Measurements from ENCODE around the gene HELZ2. TPM values are rescaled to one million over a fixed set of nuclear protein-coding genes. Genes with fewer than 3 reads are reported as not detected.

The HELZ2 gene
- polyA plus RNA-seq, 3 donors = 3.0 to 15.5 (median 3.3) TPM

DNA sequence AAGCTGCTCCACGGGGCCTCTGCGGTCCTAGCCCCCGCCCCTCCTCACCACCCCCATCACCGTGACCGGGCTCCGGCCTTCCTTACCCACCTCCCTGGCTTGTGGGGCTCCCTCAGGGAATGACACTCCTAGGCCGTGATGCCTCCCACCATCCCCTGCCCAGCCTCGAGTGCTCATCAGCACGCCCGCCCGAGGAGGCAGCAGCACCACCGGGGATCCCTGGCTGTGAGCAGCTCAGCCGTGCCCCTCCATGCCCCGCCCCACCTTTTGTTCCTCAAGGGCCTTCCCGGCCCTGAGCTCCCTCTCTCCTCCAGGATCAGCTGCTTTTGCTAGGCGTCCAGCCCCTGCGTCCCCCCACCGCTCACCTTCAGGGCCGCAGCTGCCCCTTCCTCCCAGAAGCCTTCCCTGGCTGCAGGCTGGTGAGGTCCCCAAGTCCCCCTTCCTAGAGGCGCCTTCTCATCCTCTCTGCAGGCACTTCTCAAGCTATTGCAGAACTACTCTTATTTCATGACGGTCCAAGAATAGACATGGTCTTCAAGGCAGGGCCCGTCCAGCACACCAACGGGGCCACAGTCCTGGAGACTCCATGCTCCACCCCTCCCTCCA, 17.1 kb downstream of the HELZ2 start:
- Histone ChIP-seq H3K27ac (ENCODE audit: low read depth in 1 of 2, low read length in 2 of 2) (no peak overlapping the region), H3K4me1 (ENCODE audit: control insufficient read depth in 1 of 2, insufficient read depth in 2 of 2, low read length in 2 of 2) (peaks cover 15 to 22% of the 10 kb centered on the region in 2 donors), H2AFZ (ENCODE audit: insufficient read depth, low read depth, low read length, poor library complexity, severe bottlenecking) (no peak overlapping the region), H3K27me3 (ENCODE audit: control insufficient read depth in 2 of 2, insufficient read depth in 2 of 2, low read length in 2 of 2) (peaks cover 2 to 66% of the 10 kb centered on the region in 2 donors), H3K36me3 (replicated peaks in 1 of 2; ENCODE audit: control insufficient read depth in 1 of 2, insufficient read depth in 2 of 2, low read length in 2 of 2) (peaks cover 22 to 24% of the 10 kb centered on the region in 2 donors), H3K9me3 (replicated peaks in 1 of 2; ENCODE audit: control insufficient read depth in 1 of 2, insufficient read depth in 1 of 2, low read length in 2 of 2) (peaks cover 0 to 7% of the 10 kb centered on the region in 2 donors), H4K20me1 (ENCODE audit: insufficient read depth, low read length) (peaks cover 63% of the 10 kb centered on the region), H3K4me3 (replicated peaks in 1 of 3; ENCODE audit: low read depth in 2 of 3, low read length in 3 of 3) (no peak overlapping the region), H3K9ac (ENCODE audit: insufficient read depth, low read length, poor library complexity, severe bottlenecking) (no peak overlapping the region), H3K79me2 (ENCODE audit: insufficient read depth, low read length) (no peaks in the 10 kb centered on the region), H3K4me2 (replicated peaks; ENCODE audit: extremely low read depth, low read length, poor library complexity, severe bottlenecking) (no peak overlapping the region)
- Mint-ChIP-seq H3K4me3 (peak overlapping the region in 1 of 2 donors; percentile 35), H3K9me3 (peaks cover 4 to 22% (median 6%) of the 10 kb centered on the region in 7 donors), H3K27ac (no peak overlapping the region), H3K36me3 (peaks cover 23 to 34% of the 10 kb centered on the region in 2 donors), H3K4me1 (peaks cover 10% of the 10 kb centered on the region), H3K27me3 (ENCODE audit: low read depth in 3 of 3) (peaks cover 27 to 75% (median 58%) of the 10 kb centered on the region in 3 donors)
- DNase-seq = no peak
- WGBS (ENCODE audit: insufficient coverage) = 89% methylated on average over 19 of the region's 23 CpGs
- TF ChIP-seq CTCF (IDR thresholded peaks at IDR 0.05) = no peak
- intact Hi-C loops (cut with micrococcal nuclease) = no loop called here

DNA sequence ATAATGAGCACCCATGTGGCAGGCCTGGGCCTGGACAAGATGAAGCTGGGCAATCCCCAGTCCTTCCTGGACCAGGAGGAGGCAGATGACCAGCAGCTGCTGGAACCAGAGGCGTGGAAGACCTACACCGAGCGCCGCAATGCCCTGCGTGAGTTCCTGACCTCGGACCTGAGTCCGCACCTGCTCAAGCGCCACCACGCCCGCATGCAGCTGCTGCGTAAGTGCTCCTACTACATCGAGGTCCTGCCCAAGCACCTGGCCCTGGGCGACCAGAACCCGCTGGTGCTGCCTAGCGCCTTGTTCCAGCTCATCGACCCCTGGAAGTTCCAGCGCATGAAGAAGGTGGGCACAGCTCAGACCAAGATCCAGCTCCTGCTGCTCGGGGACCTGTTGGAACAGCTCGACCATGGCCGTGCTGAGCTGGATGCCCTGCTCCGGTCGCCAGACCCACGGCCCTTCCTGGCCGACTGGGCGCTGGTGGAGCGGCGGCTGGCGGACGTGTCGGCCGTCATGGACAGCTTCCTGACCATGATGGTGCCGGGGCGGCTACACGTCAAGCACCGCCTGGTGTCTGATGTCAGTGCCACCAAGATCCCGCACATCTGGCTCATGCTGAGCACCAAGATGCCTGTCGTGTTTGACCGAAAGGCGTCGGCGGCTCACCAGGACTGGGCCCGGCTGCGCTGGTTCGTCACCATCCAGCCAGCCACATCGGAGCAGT, 18.2 kb downstream of the HELZ2 start:
- Histone ChIP-seq H2AFZ (ENCODE audit: insufficient read depth, low read depth, low read length, poor library complexity, severe bottlenecking) (no peak overlapping the region), H3K4me3 (replicated peaks in 1 of 3; ENCODE audit: low read depth in 2 of 3, low read length in 3 of 3) (no peak overlapping the region), H3K27me3 (ENCODE audit: control insufficient read depth in 2 of 2, insufficient read depth in 2 of 2, low read length in 2 of 2) (peaks cover 2 to 60% of the 10 kb centered on the region in 2 donors), H3K79me2 (ENCODE audit: insufficient read depth, low read length) (no peaks in the 10 kb centered on the region), H3K9ac (ENCODE audit: insufficient read depth, low read length, poor library complexity, severe bottlenecking) (no peak overlapping the region), H3K4me2 (replicated peaks; ENCODE audit: extremely low read depth, low read length, poor library complexity, severe bottlenecking) (no peak overlapping the region), H3K36me3 (replicated peaks in 1 of 2; ENCODE audit: control insufficient read depth in 1 of 2, insufficient read depth in 2 of 2, low read length in 2 of 2) (peaks cover 12% of the 10 kb centered on the region in 2 donors), H3K4me1 (ENCODE audit: control insufficient read depth in 1 of 2, insufficient read depth in 2 of 2, low read length in 2 of 2) (peaks cover 15 to 22% of the 10 kb centered on the region in 2 donors), H4K20me1 (ENCODE audit: insufficient read depth, low read length) (peaks cover 51% of the 10 kb centered on the region), H3K9me3 (replicated peaks in 1 of 2; ENCODE audit: control insufficient read depth in 1 of 2, insufficient read depth in 1 of 2, low read length in 2 of 2) (peaks cover 0 to 7% of the 10 kb centered on the region in 2 donors), H3K27ac (ENCODE audit: low read depth in 1 of 2, low read length in 2 of 2) (no peak overlapping the region)
- H3K4me3 Mint-ChIP-seq = no peak overlapping the region
- 96% methylated on average over 45 of the region's 45 CpGs for WGBS (ENCODE audit: insufficient coverage)
- peaks cover 15 to 23% of the 10 kb centered on the region in 2 donors for H3K36me3 Mint-ChIP-seq
- H3K27ac Mint-ChIP-seq = no peak overlapping the region
- peaks cover 4 to 21% (median 6%) of the 10 kb centered on the region in 7 donors for H3K9me3 Mint-ChIP-seq
- DNase-seq = no peak
- no peak for TF ChIP-seq CTCF (IDR thresholded peaks at IDR 0.05)
- intact Hi-C loops (cut with micrococcal nuclease) = no loop called here
- H3K4me1 Mint-ChIP-seq = peaks cover 10% of the 10 kb centered on the region
- H3K27me3 Mint-ChIP-seq (ENCODE audit: low read depth in 3 of 3) = peaks cover 34 to 73% (median 57%) of the 10 kb centered on the region in 3 donors

All from CD14-positive monocyte (primary cell).